Esophagus squamous epithelium (tissue), 4 donors: ENCODE data around the gene GBF1.

ENCODE experiments used
- CTCF ChIP-seq, 6 experiments: fragments of 450-650 bp in 4 of 6; fragments of 200-600 bp in 2 of 6; sonication (generic) in 2 of 6; IDR thresholded peaks; one replicate each; pipeline ENCODE4 v1.5.1; 2016 to 2019; ENCODE audit warnings: antibody characterized with exemption in 6 of 6, mild to moderate bottlenecking in 4 of 6, moderate library complexity in 4 of 6
- POLR2A ChIP-seq, 4 donors: fragments of 450-650 bp; IDR thresholded peaks; one replicate each; pipeline ENCODE4 v1.6.1; 2017; ENCODE audit warnings: antibody characterized with exemption in 4 of 4, mild to moderate bottlenecking in 4 of 4, moderate library complexity in 3 of 4

GRCh38 chr10:102424145-102424544 is 178.8 kb downstream of the GBF1 start:
- TF ChIP-seq CTCF (IDR thresholded peaks at IDR 0.05) (no peak), POLR2A (IDR thresholded peaks at IDR 0.05) (no peak)
